Islet of Langerhans (tissue), 1 donor: ENCODE data around the gene PDCD6IP.
"Not testable (repeated sequence)": the region's sequence is repeated elsewhere in the genome, so short reads cannot be mapped to it uniquely, and the experiment has no call there.

ENCODE experiments used
- FAIRE-seq: peaks from one replicate; lab custom pipeline; 2011; peaks lifted over from hg19 to GRCh38; lab: Jason Lieb, UNC

The PDCD6IP gene, protein sequence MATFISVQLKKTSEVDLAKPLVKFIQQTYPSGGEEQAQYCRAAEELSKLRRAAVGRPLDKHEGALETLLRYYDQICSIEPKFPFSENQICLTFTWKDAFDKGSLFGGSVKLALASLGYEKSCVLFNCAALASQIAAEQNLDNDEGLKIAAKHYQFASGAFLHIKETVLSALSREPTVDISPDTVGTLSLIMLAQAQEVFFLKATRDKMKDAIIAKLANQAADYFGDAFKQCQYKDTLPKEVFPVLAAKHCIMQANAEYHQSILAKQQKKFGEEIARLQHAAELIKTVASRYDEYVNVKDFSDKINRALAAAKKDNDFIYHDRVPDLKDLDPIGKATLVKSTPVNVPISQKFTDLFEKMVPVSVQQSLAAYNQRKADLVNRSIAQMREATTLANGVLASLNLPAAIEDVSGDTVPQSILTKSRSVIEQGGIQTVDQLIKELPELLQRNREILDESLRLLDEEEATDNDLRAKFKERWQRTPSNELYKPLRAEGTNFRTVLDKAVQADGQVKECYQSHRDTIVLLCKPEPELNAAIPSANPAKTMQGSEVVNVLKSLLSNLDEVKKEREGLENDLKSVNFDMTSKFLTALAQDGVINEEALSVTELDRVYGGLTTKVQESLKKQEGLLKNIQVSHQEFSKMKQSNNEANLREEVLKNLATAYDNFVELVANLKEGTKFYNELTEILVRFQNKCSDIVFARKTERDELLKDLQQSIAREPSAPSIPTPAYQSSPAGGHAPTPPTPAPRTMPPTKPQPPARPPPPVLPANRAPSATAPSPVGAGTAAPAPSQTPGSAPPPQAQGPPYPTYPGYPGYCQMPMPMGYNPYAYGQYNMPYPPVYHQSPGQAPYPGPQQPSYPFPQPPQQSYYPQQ

DNA sequence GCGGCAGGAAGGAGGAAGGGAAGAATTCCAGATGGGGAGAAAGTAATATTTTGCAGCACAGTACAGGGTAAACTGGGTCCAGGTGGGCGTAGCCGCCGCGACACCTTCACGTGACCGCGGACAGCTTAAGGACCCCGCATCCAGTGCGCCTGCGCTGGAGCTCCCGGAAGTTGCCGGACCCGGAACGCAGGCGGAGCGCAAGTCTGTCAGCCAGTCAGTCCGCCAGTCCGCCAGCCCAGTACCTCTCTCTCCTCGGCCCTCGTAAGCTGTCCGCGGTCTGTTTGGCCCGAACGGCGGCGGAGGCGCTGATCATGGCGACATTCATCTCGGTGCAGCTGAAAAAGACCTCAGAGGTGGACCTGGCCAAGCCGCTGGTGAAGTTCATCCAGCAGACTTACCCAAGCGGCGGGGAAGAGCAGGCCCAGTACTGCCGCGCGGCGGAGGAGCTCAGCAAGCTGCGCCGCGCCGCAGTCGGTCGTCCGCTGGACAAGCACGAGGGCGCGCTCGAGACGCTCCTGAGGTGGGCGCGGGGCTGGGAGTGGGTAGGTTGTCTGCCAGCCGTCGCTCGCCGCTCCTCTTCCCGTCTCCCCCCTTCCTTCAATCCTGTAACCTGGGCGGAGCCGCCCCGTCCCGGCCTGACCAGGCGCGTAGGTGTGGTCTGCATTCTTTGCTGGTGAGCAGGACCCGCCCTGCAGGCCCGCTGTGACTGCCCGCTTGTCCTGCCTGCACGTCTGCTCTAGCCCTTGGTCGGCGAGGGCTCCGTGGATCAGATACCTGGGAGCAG, at the start of gene PDCD6IP:
Gene PDCD6IP, plus strand, starts transcription at position 213 of the 784 bp plus-strand sequence. Its CDS starts 99 bp downstream, at position 312.
- no peak for FAIRE-seq

DNA sequence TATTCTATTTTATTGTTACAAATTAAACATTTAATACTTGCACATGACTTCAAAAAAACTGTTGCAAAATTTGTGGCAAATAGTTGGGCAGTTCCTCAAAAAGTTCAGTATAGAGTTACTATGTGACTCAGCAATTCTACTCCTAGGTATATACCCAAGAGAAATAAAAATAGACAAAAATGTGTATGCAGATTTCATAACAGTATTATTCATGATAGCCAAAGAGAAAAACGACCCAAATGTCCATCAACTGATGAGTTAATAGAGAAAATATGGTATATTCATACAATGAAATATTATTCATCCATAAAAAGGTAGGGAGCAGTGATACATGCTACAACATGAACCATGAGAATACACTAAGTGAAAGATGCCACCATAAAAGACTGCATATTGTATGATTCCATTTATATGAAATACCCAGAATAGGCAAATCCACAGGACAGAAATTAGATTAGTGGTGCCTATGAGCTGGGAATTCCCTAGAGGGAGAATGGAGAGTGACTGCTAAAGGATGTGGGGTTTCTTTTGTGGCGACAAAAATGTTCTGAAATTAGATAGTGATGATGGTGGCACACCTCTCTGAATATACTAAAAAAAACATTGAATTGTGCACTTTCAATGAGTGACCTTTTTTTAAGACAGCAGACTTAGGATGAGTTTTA, 48.8 kb upstream of the PDCD6IP start:
- no peak for FAIRE-seq

DNA sequence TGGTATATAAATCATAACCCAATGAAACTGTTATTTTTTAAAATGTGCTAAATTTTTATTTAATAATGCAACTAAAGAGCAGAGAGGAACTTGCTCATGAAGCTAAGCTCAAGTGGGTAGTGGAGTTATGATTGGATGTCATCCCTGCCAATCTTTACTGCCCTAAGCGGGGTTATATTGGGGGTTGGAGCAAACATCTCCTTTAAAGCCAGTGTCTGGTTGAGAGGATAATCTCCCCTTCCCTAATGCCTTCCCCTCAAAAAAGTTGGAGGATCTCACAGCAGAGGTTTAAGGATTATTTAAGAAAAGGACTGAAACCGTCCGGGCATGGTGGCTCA, 48.2 kb upstream of the PDCD6IP start:
- FAIRE-seq, result no peak

- FAIRE-seq, result no peak
Measured at GRCh38 chr3:33751336-33751735, 47.1 kb upstream of the PDCD6IP start.

DNA sequence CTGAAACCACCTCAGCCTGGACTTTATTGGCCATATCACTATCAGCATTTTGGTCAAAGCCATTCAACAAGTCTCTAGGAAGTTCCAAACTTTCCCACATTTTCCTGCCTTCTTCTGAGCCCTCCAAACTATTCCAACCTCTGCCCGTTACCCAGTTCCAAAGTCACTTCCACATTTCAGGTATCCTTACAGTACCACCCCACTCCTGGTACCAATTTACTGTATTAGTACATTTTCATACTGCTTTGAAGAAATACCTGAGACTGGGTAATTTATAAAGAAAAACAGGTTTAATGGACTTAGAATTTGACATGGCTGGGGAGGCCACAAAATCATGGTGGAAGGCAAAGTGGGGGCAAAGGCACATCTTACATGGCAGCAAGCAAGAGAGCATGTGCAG, 44.0 kb upstream of the PDCD6IP start:
- not testable (repeated sequence) for FAIRE-seq

DNA sequence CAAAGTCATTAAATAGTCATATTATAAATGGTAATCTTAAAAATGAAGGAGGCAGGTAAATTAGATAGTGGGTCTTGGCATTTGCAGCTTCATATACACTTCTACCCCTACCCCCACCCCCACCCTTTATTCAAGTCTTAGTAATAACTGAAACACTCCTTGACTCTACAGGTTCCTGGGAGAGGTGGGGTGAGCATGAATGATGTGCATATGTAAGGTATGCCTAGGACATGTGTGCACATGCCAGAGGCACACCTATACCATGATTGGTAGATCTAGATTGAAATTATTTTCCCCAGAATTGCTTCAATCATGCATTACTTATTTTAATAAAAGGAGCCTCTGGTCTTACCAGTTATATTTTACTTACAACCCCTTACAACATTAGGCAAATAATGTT, 40.1 kb upstream of the PDCD6IP start:
- FAIRE-seq, result no peak

GRCh38 chr3:33758864-33759263, 39.6 kb upstream of the PDCD6IP start:
- FAIRE-seq, result no peak

DNA sequence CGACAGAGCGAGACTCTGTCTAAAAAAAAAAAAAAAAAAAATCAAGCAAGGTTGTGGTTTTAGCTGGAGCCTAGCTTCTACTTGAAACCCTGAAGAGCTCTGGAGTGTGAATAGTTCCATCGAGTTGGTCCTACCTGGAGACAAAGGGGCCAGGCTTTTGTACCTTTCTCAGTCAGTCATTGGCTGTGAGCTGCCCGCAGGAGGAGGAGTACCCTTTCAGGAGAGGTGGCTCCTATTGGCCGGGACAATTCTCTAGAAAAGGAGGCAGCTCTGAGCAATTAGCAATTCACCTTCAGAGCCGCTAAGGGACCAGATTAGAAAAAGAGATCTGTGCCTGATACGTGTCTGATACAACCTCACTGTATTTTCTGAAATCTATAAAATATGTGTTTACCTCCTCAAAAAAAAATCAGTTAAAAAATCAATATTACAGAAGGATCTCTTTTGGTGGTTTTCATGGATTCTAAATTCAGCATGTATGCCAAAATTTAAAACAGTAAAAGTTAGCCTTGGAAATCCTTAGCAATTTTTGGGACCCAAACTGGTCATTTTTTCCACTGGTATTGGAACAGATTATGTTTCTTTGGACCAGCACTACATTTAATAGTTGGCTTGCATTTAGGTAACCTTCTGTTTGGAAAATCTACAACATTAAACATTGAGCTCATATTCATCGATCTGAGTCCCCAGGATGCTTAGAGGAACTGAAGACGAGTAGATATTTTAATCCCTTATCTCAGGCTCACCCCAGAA, 29.7 kb upstream of the PDCD6IP start:
- FAIRE-seq, result no peak

DNA sequence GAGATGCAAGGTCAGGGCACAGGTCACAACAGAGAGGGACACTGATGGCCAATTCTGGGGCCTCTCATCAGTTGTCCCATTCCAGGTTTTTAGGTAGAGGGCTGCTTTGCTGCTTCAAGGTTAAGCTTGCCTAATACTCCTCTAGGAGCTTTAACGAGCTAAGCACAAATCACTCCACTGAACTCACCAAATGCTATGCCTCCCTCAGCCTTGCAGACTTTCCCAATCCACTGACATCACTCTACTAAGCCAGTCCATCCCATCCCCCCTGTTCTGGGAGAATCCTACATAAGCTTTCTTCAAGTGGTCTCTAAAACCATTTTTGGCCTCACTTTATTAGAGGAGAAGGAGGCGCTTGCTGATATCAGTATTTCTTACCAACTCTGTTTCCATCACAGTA, 24.8 kb upstream of the PDCD6IP start:
- FAIRE-seq, result no peak

GRCh38 chr3:33775363-33775762, 23.1 kb upstream of the PDCD6IP start:
- no peak for FAIRE-seq

DNA sequence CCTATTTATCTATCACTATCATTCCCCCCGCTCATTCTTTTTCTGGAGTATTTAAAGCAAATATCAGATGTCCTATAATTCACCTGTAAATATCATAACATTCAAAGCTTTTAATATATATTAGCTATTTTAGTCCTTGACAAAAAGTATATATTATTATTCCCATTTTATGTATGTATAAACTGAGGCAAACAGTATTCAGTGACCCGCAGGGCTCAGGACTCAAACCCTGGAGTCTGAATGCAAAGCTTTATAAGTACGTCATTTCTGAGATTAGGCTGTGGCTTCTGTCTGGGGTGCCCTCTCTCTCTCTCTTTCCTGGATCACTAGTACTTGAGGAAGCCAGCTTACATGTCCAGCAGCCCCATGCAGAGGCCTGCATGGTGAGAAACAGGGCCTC, 20.4 kb upstream of the PDCD6IP start:
- FAIRE-seq, result no peak

GRCh38 chr3:33779751-33780150, 18.7 kb upstream of the PDCD6IP start:
- no peak for FAIRE-seq

DNA sequence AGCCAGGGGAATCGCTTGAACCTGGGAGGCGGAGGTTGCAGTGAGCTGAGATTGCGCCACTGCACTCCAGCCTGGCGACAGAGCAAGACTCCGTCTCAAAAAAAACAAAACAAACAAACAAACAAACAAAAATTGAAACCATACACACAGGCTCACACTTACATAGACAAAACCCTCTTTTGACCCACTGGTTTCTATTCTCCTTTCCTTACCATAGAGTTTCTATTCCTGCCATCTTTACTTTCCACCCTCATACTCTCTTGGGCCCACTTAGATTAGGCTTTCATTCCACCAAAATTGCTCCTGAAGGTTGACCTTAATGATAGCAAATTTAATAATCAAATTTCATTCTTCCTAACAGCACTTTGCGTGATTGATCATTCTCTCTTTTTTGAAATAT, 17.0 kb upstream of the PDCD6IP start:
- FAIRE-seq, result not testable (repeated sequence)

GRCh38 chr3:33786565-33787327, 11.7 kb upstream of the PDCD6IP start:
- FAIRE-seq, result no peak

GRCh38 chr3:33787328-33788009, 11.0 kb upstream of the PDCD6IP start:
- peak; percentile 76 for FAIRE-seq

- FAIRE-seq, result no peak
Measured at GRCh38 chr3:33789183-33789954, 9.1 kb upstream of the PDCD6IP start.

DNA sequence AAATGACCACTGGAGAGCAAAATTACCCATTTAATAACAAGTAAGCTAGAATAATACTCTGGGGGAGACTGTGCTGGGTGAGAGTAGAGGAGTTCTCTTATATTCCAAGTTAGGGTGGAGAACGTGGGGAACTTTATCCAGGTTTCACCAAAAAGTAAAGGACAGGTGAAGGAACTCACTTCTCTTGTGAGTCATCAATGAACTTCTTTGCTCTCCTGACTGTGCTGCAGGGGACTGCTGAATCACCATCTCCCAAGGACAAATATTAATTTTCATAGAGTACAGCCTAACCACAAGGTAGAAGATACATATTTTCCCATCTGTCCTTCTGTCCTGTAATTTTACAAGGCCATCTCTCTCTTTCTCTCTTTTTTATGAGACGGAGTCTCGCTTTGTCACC, 8.3 kb upstream of the PDCD6IP start:
- no peak for FAIRE-seq

- no peak for FAIRE-seq
Measured at GRCh38 chr3:33791477-33792166, 6.8 kb upstream of the PDCD6IP start.
